Kasumi-1 (cell line): Measurements from ENCODE around the gene FBXO15.
A peak's percentile ranks its signal among the peaks of the same experiment; 100 is the strongest.

ENCODE experiments used
- DNase-seq, 2 experiments: peaks; one replicate each; lab custom pipeline; 2025; lab: John Stamatoyannopoulos, UW

The FBXO15 gene

DNA sequence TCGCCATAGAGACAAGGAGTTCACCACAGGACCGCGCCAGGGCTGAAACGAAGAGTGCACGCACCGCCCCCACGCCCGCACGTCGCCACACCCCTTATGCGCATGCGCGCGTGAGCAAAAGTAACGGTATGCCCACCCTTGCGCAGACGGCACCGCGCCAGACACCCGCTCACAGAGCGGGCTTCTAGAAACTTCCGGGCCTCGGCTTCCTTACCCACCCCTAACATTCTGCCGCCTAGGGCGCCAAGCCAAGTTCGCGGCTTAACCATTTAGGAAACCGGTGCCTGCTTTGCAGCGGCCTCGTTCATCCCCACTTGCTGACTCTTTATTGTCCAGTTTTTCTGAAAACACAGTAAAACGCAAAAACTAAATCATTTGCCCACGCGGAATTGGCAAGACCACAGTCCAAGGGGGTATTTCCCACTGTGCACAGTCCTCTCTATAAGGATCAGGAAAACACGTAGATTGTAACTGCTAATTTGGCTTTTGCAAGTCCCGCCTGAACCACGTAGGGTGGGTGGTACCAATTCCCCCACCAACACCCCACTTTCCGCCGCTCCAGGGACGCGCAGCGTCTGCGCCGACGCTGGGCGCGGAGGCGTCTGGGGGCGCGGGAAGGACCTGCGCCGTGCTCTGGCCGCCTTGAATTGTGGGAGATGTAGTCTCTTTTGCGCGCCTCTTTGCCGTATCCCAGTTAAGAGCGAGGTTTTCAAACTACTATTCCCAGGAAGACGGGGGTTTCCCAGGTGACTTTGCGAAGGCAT, at the start of gene FBXO15, which contains the start of gene TIMM21:
Gene FBXO15 (minus strand): TSS at position 56 of the 764 bp plus-strand sequence. CDS start 49 bp downstream, at position 7.
Gene TIMM21 (plus strand): TSS at position 745 of the 764 bp plus-strand sequence. CDS start 286 bp downstream, outside the sequence.
- peak; percentile 98 for DNase-seq

- peak; percentile 81 to 84 for DNase-seq
Observed at GRCh38 chr18:74196220-74197119, 48.8 kb upstream of the FBXO15 start.

- DNase-seq: no peak
Observed at GRCh38 chr18:74194691-74195090, 47.1 kb upstream of the FBXO15 start.

- no peak for DNase-seq
Observed at GRCh38 chr18:74191577-74191976, 43.9 kb upstream of the FBXO15 start.

GRCh38 chr18:74190086-74190485, 42.5 kb upstream of the FBXO15 start:
- DNase-seq: no peak

- no peak for DNase-seq
Observed at GRCh38 chr18:74186661-74187060, 39.0 kb upstream of the FBXO15 start.

- DNase-seq: no peak
Observed at GRCh38 chr18:74185860-74186259, 38.2 kb upstream of the FBXO15 start.

DNA sequence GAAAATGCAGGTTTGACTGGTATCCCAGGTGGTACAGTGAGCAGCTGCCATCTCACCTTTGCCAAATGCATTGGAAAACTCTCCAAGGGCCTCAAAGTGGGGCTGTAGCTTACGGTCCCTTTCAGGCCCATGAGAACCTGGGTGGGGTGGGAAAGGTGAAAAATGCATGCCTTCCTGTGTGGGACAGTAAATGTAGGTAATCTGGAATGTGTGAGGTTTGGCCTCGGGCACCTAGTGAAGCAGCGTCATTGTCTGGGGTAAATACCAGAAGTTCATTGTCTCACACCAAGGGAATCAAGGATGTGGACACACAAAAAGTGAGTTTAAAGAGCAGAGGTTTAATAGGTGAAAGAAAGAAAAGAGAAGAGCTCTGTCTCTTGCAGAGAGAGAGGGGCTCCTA, 37.2 kb upstream of the FBXO15 start:
- no peak for DNase-seq

DNA sequence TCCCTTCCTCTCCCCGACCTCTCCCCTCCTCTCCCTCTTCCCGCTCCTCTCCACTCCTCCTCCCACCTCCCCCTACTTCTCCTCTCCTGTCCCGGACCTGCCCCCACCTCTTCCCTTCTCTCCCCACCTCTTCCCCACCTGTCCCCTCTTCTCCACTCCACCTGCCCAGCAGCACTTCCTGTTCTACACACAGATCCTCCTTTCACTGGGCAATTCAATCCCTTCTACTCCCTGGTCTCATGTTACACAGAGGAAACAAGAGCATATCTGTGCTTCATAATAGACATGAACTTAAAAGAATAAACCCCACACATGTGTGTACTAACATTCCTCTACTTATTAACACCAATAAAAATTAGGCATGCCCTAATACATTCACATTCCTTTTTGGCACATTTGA, 35.5 kb upstream of the FBXO15 start:
- no peak for DNase-seq

- no peak for DNase-seq
Observed at GRCh38 chr18:74182335-74182734, 34.7 kb upstream of the FBXO15 start.

- DNase-seq: no peak
Observed at GRCh38 chr18:74179623-74180199, 32.1 kb upstream of the FBXO15 start.

- DNase-seq: no peak
Observed at GRCh38 chr18:74178884-74179283, 31.2 kb upstream of the FBXO15 start.

- no peak for DNase-seq
Observed at GRCh38 chr18:74175658-74176057, 28.0 kb upstream of the FBXO15 start.

GRCh38 chr18:74173434-74173750, 25.8 kb upstream of the FBXO15 start:
- no peak for DNase-seq

DNA sequence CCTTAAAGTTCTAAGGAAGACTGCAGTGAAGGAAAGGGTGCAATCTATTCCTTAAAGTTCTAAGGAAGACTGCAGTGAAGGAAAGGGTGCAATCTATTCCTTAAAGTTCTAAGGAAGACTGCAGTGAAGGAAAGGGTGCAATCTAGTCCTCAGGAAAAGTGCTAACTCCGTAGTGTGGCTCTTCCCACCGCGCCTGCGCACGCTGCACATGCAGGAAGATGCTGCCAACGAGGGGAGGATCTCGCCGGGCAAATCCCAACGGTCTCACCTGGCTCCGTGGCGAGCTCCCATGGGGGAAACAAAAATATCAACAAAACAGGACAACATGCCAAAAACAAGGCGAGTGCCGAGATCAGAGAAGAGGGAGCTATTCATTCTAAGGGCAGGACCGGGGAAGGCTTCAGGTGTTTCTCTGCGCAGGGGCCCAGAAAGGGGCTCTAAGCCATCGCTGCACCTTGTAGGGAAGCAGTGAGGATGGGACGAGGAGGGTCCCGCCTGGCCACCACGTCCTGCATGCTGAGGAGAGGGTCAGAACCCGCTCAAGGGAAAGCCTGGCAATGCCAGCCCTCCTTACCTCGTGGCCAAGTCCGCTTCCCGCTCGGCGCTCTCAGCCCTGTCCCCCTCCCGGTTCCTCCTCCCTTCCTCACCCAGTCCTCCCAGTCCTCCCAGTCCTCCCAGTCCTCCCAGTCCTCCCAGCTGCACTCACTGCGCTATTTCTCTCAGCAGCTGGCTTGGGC, 25.2 kb upstream of the FBXO15 start:
- DNase-seq: no peak

DNA sequence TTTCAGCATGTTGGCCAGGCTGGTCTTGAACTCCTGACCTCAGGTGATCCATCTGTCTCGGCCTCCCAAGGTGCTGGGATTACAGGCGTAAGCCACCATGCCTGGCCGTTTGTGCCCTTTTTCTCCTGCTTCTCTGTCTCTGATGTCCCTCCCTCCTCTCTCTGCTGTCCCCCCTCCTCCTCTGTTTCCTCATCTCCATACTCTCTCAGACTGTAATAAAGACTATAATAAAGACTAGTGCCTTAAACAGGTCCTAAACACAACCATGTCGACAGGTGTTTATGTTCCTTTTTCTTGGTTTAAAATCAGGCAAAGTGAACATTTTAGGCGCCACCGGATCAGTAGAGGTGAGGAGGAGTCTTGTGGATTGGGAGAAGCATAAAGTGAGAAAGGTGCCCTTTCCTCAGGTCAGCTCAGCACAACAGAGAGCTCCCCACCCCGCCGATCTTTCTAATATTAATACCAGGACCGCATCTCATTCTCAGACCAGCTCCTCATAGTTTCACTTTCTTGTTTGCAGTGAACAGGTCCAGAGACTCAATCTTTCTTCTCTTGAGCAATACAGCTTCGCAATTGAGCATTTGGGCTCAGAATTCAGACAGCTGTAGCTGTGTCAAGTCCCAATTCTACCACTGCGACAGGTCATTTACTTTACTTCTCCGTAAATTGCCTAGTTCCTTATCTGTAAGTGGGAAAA, 24.4 kb upstream of the FBXO15 start:
- no peak for DNase-seq

DNA sequence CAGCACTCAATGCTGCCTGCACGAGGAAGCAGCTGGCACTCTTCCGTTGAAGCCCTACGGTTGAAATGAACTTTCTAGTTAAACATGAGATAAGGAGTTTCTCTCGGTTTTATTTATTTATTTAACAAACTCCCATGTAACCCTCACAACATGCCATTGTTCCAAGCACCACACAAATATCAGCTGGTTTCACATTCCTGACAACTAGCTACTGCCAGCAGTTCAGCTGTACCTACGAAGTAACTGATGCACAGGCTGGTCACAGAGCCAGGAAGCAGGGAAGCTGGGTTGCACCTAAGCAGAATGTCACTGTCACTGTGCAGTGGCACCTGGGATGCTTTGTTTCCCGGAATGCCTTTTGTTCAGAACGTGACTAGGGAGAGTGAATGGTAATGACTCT, 18.8 kb upstream of the FBXO15 start:
- DNase-seq: no peak

- peak; percentile 13 to 42 for DNase-seq
Observed at GRCh38 chr18:74163019-74163660, 15.5 kb upstream of the FBXO15 start.

GRCh38 chr18:74155276-74155675, 7.6 kb upstream of the FBXO15 start:
- no peak for DNase-seq

DNA sequence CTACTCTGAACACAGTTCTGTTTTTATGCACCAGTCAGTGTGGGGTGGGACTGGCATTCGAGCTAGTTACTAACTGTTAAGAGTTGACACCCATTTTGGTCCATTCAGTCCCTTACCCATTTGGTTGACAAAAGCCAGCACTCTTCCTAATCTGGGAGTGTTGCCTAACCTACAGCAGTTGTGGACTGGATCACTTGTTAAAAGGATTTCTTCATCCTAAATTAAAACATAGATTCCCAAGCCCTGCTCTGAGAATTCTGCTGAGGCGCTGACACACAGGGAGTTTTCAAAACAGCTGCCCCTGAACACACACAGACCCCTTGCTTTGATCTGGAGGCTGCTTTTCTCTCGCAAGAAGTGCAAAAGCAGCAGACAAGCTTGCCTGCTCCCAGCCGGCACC, 7.1 kb upstream of the FBXO15 start:
- DNase-seq: no peak

DNA sequence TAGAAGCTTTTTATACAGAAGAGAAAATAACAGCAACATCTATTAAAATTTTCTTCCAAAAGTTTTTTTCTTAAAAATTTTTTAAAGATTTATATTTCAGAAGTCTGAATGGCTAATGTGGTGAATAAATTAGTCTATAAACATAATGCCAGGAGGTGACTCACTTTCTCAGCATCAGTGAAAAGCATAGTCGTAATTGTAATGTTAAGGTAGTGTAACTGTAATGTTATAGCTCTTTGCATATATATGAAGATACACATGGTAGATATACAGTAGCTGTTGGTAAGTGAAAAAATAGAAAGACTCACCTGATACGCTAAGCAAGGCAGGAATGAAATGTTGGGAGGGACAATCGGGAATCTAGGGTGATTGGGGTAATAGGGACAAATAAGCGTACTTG, 6.2 kb upstream of the FBXO15 start:
- no peak for DNase-seq
